Thyroid gland (tissue), 4 donors: Measurements from ENCODE around the gene LMX1B. TPM values are rescaled to one million over a fixed set of nuclear protein-coding genes. Genes with fewer than 3 reads are reported as not detected.

Source experiments
- DNase-seq, 2 donors: peaks; one replicate each; pipeline ENCODE4 v3.0.0-alpha.2; 2019
- H3K27ac ChIP-seq, 3 donors: fragments of 200-600 bp; sonication (generic); 1 replicate in 2 of 3; 2 replicates in 1 of 3; pipeline ENCODE4 v1.5.1; 2016 to 2019; ENCODE audit warnings: mild to moderate bottlenecking in 1 of 3, moderate library complexity in 1 of 3
- H3K27me3 ChIP-seq: fragments of 200-600 bp; sonication (generic); one replicate; pipeline ENCODE4 v1.5.1; 2019
- H3K36me3 ChIP-seq, 2 donors: fragments of 200-600 bp; sonication (generic); one replicate each; pipeline ENCODE4 v1.5.1; 2016 to 2019
- H3K4me1 ChIP-seq, 2 donors: fragments of 200-600 bp; sonication (generic); one replicate each; pipeline ENCODE4 v1.5.1; 2017 to 2019
- H3K4me3 ChIP-seq, 3 donors: fragments of 200-600 bp; sonication (generic); replicated peaks in 1 of 3; 1 replicate in 2 of 3; 2 replicates in 1 of 3; pipeline ENCODE4 v1.5.1; 2016; ENCODE audit warnings: mild to moderate bottlenecking in 1 of 3
- H3K9me3 ChIP-seq: fragments of 200-600 bp; sonication (generic); one replicate; pipeline ENCODE4 v1.5.1; 2017
- POLR2A ChIP-seq, 2 donors: fragments of 450-650 bp; IDR thresholded peaks; one replicate each; pipeline ENCODE4 v1.6.1; 2017; ENCODE audit warnings: antibody characterized with exemption in 2 of 2, mild to moderate bottlenecking in 2 of 2, moderate library complexity in 1 of 2
- WGBS, 2 donors: methylation state at CpG; one replicate each; pipeline ENCODE4 v1.1.5; 2017; 5-methylcytosine and 5-hydroxymethylcytosine counted together
- intact Hi-C: fragments of 100-400 bp; cut with DNase I; formaldehyde crosslinking; loops from one replicate; pipeline ENCODE4 v1.15.1; 2023
- total RNA-seq, 4 donors: library from RNA; depleted of rRNA; stranded (reverse); fragments of >200 nt; gene quantifications; one replicate each; pipeline ENCODE4 v1.2.3, GENCODE V29; 2016
- TF ChIP-seq, protein P1 (sequence below), 6 experiments: fragments of 200-600 bp in 3 of 6; fragments of 450-650 bp in 3 of 6; sonication (generic) in 3 of 6; IDR thresholded peaks; one replicate each; pipeline ENCODE4 v1.5.1; 2016 to 2019; ENCODE audit warnings: antibody characterized with exemption in 6 of 6, mild to moderate bottlenecking in 2 of 6, inconsistent platforms in 1 of 6, moderate library complexity in 1 of 6

The LMX1B gene
- total RNA-seq, 4 donors from 2014 or later, result 0.68 to 5.5 (median 1.7) TPM

DNA sequence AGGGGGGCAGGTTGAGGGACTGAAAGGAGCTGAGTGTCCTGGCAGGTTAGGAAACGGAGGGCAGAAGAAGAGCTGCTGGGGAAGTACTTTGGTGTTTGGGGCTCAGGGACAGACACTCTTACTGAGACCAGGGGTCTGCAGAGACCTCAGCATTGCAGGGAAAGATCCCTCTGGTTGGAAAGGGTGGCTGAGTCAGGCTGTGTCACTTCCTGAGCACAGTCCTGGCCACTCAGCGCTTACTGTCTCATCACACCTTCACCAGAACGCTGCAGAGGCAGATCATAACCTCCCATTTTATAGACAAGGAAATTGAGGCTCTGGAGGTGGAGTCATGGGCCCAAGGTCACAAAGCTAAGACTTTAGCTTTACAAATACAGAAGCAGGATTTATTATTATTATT lies 54.3 kb downstream of the LMX1B start:
- Histone ChIP-seq H3K27me3 (no peaks in the 10 kb centered on the region), H3K4me3 (no peak overlapping the region), H3K4me1 (peaks cover 8 to 19% of the 10 kb centered on the region in 2 donors), H3K27ac (no peak overlapping the region), H3K36me3 (no peaks in the 10 kb centered on the region), H3K9me3 (no peaks in the 10 kb centered on the region)
- intact Hi-C loops, result no loop called here
- no peak for TF ChIP-seq POLR2A (IDR thresholded peaks at IDR 0.05)
- TF ChIP-seq, protein P1, sequence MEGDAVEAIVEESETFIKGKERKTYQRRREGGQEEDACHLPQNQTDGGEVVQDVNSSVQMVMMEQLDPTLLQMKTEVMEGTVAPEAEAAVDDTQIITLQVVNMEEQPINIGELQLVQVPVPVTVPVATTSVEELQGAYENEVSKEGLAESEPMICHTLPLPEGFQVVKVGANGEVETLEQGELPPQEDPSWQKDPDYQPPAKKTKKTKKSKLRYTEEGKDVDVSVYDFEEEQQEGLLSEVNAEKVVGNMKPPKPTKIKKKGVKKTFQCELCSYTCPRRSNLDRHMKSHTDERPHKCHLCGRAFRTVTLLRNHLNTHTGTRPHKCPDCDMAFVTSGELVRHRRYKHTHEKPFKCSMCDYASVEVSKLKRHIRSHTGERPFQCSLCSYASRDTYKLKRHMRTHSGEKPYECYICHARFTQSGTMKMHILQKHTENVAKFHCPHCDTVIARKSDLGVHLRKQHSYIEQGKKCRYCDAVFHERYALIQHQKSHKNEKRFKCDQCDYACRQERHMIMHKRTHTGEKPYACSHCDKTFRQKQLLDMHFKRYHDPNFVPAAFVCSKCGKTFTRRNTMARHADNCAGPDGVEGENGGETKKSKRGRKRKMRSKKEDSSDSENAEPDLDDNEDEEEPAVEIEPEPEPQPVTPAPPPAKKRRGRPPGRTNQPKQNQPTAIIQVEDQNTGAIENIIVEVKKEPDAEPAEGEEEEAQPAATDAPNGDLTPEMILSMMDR (IDR thresholded peaks at IDR 0.05), result no peak
- 54 to 65% methylated on average over 3 of the region's 3 CpGs for WGBS, 2 donors
- no peak for DNase-seq

DNA sequence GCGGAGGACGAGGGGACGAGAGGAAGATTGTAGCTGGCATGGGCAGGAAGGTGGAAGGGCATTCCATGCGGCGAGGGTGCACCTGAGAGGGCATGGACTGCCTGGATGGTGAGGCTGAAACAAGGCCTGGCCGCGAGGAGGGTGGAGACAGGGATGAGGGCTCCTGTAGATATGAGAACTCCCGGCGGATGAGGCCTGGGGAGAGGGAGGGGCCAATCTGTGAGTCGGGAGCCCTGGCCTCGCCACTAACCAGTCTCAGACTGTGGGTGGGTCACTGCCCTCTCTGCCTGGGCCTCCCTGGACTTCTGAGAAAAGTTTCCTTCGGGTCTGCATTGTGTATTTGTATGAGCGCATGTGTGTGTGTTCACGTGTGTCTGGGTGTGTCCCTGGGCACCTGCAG lies 55.4 kb downstream of the LMX1B start:
- H3K4me1 ChIP-seq, result peaks cover 8 to 12% of the 10 kb centered on the region in 2 donors
- H3K9me3 ChIP-seq, result no peaks in the 10 kb centered on the region
- no peaks in the 10 kb centered on the region for H3K27me3 ChIP-seq
- H3K27ac ChIP-seq, result no peak overlapping the region
- no peaks in the 10 kb centered on the region for H3K36me3 ChIP-seq
- no peak for DNase-seq
- WGBS, 2 donors, result 83 to 84% methylated on average over 12 to 13 of the region's 14 CpGs
- intact Hi-C loops, result no loop called here
- TF ChIP-seq, protein P1 (IDR thresholded peaks at IDR 0.05), result no peak
- TF ChIP-seq POLR2A (IDR thresholded peaks at IDR 0.05), result no peak
- H3K4me3 ChIP-seq, result no peak overlapping the region

DNA sequence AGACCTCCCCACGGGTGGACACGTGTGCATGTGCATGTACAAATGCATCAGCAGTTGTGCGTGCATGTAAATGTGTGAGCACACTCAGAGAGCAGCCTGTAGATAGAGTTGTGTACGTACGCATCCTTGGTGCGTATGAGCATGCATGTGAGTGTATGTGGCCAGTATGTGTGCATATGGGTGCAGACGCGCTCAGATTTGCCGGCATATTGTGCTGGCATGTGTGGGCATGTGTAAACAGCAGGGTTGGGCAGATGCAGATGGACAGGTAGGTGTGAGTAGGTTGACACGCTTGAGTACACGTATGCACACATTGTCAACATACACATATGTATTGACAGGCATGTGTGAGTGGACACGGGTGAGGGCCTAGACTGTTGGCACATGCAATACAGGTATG lies 56.5 kb downstream of the LMX1B start:
- TF ChIP-seq, protein P1 (IDR thresholded peaks at IDR 0.05), result no peak
- no peak for TF ChIP-seq POLR2A (IDR thresholded peaks at IDR 0.05)
- peaks cover 2% of the 10 kb centered on the region in 2 donors for H3K4me1 ChIP-seq
- H3K27me3 ChIP-seq, result no peaks in the 10 kb centered on the region
- no peak overlapping the region for H3K4me3 ChIP-seq
- H3K36me3 ChIP-seq, result no peaks in the 10 kb centered on the region
- no peak for DNase-seq
- 85 to 95% methylated on average over 12 of the region's 12 CpGs for WGBS, 2 donors
- intact Hi-C loops, result no loop called here
- no peaks in the 10 kb centered on the region for H3K9me3 ChIP-seq
- no peak overlapping the region for H3K27ac ChIP-seq

DNA sequence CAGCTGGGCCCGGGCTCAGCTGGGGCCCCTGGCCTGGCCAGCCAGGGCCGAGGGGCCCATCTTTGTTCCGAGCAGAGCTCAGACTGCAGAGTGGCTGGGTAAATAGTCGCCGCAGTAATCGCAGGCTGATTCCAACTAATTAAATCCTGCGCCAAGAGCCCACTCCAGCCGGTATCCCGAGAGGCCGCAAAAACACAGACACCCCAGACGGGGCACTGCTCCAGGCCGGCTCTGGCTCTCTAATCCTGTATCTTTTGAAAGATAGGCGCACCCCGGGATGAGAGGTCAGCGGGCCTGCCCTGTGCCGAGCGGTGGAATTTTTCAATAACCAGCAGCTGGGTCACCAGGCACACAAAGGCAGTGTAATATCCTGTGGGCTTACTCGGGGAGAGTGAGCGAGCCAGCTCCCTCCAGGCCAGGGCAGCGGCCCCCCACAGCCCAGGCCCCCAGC lies 57.7 kb downstream of the LMX1B start:
- TF ChIP-seq, protein P1 (IDR thresholded peaks at IDR 0.05), result no peak
- no peak for TF ChIP-seq POLR2A (IDR thresholded peaks at IDR 0.05)

DNA sequence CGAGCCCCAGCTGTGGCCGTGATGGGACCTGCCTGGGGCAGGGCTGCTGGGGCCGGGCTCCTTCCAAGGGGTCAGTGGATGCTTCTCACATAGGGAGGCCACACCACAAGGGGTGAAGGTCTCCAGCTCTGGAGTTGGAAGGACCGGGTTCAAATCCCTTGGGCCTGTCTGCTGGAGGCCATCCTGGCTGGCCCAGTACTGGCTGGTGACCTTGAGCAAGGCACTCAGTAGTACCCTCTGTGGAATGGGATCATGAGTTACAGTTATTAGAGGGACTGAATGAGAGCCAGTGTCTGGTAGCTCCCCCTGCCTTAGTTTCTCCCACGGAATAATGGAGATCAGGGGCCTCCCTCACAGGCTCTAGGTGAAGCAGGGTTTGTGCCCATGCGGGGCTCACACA lies 58.3 kb downstream of the LMX1B start:
- H3K4me1 ChIP-seq, result no peaks in the 10 kb centered on the region
- intact Hi-C loops, result no loop called here
- no peaks in the 10 kb centered on the region for H3K9me3 ChIP-seq
- no peak for DNase-seq
- no peaks in the 10 kb centered on the region for H3K36me3 ChIP-seq
- no peak overlapping the region for H3K27ac ChIP-seq
- no peak overlapping the region for H3K4me3 ChIP-seq
- WGBS, 2 donors, result 75 to 89% methylated on average over 3 to 6 of the region's 6 CpGs
- TF ChIP-seq POLR2A (IDR thresholded peaks at IDR 0.05), result no peak
- TF ChIP-seq, protein P1 (IDR thresholded peaks at IDR 0.05), result no peak
- H3K27me3 ChIP-seq, result peaks cover 5% of the 10 kb centered on the region

More for the DNA sequence above, 57.7 kb downstream of the LMX1B start:
- no peak for DNase-seq
- no peak overlapping the region for H3K4me3 ChIP-seq
- intact Hi-C loops, result no loop called here
- H3K9me3 ChIP-seq, result no peaks in the 10 kb centered on the region
- WGBS, 2 donors, result 31 to 35% methylated on average over 13 to 15 of the region's 20 CpGs
- H3K27ac ChIP-seq, result no peak overlapping the region
- no peaks in the 10 kb centered on the region for H3K4me1 ChIP-seq
- H3K27me3 ChIP-seq, result no peaks in the 10 kb centered on the region
- H3K36me3 ChIP-seq, result no peaks in the 10 kb centered on the region
